Fibroblast of the conjunctiva (primary cell): ENCODE results near the gene AP3S1.

Source experiments
- DNase-seq: peaks from one replicate; pipeline ENCODE4 v3.0.0-alpha.2; 2010; ENCODE audit warnings: low read depth

Gene AP3S1

DNA sequence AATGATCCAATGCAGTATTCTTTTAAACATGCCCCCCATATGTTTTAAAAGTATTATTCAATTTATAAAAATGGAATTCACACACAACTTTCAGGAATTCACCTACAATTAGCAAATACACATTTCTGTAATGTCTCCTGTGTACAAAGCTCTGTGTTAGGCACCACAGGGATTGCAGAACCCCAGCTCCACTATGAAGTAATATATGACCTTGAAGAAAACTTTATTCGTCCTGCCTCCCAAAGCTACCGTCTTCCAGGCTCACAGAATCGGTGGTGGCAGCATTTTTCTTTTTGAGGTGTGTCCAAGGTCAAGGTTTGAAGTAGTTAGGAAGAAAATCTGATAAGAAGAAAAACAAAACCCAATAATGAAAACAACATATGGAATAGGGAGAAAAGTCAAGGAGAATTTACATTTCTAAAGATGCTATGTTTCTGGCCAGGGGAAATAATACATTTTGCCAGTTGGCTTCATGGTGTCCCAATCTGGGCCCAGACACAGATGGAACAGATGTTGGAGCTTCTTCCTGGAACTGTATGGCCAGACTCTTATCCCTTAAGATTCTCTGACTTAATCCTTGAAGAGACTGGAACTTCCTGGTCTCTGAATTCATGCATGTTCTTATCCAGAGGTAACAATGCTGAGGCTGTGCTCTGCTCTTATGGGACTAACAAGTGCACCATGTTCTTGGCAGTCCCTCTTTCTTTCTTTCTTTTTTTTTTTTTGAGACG is 98.5 kb downstream of the AP3S1 start:
- no peak for DNase-seq

DNA sequence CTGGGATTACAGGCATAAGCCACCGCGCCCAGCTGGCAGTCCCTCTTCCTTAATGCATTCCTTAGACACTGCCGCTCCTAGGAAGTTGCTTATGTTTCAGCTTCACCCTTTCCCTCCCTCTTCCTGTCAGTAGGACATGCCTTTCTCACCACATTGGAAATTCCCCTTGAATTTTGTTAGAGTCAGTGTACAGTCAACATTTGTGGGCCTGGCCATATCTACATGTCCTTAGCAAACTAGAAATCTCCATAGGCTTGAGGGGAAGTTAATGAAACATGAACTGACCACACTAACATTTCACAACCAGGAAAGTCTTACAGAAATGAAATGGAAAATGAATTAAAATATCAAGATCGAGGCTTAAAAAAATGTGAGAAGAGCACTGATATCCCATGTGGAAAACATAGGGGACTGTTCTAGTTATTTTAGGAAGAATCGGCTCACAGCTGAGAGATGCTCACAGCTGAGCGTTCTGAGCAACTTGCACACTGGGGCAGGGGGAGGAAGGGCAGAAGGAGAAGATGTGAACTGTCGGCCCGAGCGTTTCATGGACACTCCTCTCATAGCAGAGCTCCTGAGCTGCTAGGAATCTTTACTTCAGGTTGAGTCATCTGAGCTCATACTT is 99.4 kb downstream of the AP3S1 start:
- peak; percentile 67 for DNase-seq

DNA sequence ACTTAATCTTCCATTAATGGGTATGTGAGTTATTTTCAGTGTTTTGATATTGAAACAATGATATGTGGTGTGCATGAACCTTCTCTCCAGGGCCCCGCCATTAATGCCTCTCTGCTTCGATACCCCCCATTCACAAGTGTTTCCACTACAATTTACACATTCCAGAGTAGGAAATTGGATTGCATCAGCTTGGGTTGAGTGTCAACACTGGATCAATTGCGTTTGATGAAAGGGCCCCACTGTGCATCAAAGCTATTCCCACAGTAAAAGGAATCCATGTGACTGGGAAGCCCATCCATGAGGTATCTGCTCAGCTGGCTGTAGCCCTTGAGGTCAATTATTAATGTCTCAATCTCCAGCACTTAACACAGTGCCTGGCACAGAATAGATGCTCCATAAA is 102.8 kb downstream of the AP3S1 start:
- DNase-seq, result no peak

DNA sequence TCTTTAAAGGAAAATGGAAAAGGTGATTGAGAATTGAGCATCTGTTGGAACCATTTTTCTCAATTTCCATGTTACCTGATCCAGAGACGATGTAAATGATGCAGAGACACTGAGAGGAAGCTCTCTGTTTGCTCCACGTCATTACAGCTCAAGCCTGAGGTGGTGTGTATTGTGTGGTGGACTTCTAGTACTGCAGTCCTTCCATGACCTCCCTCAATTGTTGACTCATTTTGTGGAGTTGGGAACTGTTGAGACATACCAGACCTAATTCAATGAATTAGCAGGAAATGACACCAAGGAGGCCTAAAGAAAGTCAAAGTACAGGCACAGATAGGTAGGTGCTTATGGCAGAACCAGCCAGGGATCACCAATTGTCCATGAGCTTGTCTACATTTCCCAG is 104.9 kb downstream of the AP3S1 start:
- no peak for DNase-seq

DNA sequence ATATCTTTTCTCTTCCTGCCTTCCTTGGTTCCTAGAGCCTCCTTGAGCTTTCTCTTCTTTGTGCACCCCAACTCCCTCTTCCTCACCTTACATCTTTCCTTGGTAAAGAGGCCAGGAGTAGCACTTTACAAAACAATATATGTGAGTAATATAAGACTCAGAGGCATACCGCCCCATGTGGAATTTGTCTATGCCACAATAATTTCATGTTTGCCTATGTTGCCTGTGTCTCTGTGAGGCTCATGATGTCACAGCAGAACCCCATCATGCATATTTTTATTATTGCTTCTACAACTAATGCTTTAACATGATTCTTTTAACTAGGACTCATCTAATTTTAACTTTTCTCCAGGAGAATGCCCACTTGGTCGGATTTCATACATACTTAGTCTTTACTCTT is 105.5 kb downstream of the AP3S1 start:
- DNase-seq, result no peak

DNA sequence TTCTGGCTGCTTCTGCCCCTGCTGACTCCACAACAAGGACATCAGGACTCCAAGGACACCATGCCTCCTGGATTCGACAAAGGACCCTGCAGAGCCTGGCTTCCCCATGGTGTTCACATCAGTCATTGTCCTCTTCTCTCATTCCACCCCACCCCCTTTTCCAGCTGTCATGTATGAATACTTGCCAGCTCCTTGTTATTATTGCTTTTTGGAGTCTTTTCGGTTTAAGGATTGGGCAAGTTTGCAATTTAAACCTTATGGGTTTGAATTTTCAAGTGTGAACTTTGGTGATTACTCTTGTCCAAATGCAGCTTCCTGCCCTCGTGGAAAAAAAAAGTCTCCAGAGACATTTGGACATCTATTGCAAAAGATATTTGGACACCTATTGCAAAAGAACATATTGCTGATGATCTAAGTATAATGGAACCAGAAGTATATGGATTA is 106.4 kb downstream of the AP3S1 start:
- peak; percentile 57 for DNase-seq

DNA sequence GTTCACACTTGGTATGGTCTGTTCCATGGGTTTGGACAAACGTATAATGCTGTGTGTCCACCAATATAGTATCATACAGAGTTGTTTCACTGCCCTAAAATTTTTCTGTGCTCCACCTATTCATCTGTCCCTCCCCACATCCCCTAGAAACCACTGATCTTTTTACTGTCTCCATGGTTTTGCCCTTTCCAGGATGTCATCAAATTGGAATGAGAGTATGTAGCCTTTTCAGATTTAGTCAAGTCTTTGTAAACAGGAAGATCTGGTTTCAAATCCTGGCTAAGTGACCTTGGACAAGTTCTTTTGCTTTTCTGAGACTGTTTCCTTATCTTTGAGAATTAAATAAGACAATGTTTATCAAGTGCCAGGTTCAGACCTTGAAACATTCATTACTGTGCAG is 107.4 kb downstream of the AP3S1 start:
- DNase-seq, result no peak

DNA sequence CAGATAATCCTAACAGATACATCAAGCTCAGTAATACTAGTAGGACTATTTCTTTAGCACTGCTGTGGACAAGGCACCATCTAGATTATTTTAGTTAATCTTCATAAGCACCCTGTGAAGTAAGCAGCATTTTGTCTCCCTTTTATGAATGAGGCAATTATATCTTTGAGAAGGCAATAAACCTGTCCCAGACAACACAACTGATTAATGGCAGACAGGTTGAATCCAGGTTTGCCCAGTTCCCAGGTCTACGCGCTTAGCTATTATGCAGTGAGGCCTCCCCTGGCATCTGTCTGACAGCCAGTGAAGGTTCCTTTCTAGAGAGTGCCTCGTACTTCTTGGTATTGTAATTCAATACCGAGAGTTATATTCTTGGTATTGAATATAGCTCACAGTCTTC is 110.9 kb downstream of the AP3S1 start:
- DNase-seq, result no peak

DNA sequence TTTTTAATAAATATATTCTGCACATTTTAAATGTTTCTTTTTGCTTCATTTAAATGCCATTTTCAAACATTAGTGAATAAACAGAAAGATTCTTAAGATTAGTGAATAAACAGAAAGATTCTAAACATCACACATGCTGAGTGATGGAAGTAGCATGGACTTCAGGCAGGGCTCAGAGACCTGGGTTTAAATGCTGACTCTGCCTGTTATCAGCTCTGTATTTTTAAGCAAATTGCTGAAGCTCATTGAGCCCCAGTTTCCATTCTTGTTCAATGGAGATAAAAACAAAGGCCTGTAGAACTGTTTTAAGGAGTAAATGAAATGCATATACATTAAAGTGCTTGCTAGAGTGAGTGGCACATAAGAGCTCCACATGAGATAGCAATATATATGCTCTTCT is 112.4 kb downstream of the AP3S1 start:
- no peak for DNase-seq

DNA sequence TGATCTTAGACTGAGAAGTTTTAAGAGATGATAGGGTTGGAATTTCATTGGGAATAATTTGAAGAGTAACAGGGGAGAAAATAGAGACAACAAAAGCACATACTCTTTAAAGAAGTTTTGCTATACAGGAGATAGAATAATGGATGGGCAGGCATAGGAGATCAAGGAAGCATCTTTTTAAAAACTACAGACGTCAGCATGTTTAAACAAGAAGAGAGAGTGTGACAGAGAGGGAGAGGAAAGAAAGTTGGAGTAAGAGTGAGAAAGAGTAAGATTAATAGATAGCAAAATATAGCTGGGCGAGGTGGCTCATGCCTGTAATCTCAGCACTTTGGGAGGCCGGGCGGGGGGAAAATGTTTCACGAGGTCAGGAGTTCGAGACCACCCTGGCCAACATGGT is 115.2 kb downstream of the AP3S1 start:
- DNase-seq, result no peak

DNA sequence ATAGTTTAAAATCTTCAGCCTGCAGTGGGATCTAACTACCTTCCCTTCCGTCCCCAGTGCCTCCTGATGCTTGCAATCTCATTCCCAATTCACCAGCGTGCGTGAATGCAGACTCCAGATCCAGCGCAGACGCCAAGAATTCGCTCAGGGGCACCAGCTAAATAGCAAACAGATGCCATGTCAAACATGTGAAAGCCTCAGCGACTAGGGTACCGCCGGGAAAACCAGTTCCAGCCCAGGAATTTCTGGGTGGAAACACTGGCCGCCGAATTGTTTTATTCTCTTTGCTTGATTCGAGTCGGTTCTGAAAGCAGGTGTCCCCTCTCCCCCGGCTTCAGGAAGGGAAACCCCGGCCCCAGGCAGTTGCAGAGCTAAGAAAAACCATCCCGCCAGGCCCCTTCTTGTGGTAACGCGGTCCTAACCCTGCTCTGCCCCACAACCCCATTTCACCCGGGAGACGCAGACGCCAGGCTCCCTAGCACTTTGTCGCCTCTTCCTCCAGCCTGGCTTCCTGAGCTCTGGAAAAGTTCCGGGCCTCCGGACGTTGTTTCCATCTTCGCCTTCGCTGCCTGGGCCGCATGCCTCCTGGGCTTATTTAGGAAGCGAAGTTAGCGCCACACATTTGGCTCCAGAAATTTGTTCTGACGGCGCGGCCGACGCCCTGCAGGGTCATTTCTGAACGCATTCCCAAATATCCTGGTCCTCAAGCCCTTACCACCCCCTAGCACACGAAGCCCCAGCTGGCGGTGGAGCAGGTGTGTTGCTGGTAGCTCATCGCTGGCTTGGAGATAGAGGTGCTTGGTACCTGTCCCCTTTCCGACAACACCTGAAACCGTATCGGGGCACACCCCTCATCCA is 119.9 kb downstream of the AP3S1 start:
- DNase-seq, result no peak

DNA sequence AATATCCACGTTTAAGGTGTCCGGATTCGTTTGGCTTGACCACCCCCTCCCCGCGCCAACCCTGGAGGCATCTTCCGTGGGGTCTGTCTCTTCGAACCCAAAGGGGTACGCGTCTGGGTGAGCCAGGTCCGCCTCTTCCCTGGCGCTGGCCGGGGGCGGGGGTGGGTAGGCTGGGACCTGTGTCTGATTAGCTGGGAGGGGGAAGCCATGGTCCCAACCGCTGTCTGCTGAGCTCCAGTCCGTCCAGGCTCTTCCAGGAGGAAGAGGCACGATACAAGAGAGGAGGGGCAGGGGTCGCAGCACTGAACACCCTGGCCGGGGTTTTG is 120.5 kb downstream of the AP3S1 start, which contains the start of gene LVRN:
Gene LVRN (plus strand): TSS at position 237 of the 326 bp plus-strand sequence. CDS start 143 bp downstream, outside the sequence.
- DNase-seq, result no peak

DNA sequence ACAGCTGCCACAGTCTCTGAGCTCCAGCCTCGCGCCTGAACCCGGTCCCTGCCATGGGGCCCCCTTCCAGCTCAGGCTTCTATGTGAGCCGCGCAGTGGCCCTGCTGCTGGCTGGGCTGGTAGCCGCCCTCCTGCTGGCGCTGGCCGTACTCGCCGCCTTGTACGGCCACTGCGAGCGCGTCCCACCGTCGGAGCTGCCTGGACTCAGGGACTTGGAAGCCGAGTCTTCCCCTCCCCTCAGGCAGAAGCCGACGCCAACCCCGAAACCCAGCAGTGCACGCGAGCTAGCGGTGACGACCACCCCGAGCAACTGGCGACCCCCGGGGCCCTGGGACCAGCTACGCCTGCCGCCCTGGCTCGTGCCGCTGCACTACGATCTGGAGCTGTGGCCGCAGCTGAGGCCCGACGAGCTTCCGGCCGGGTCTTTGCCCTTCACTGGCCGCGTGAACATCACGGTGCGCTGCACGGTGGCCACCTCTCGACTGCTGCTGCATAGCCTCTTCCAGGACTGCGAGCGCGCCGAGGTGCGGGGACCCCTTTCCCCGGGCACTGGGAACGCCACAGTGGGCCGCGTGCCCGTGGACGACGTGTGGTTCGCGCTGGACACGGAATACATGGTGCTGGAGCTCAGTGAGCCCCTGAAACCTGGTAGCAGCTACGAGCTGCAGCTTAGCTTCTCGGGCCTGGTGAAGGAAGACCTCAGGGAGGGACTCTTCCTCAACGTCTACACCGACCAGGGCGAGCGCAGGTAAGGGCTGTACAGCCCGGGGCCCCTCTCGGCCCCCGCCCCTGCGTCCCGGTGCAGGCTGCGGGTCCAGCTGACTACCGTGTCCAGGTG is 121.0 kb downstream of the AP3S1 start:
- DNase-seq, result no peak

DNA sequence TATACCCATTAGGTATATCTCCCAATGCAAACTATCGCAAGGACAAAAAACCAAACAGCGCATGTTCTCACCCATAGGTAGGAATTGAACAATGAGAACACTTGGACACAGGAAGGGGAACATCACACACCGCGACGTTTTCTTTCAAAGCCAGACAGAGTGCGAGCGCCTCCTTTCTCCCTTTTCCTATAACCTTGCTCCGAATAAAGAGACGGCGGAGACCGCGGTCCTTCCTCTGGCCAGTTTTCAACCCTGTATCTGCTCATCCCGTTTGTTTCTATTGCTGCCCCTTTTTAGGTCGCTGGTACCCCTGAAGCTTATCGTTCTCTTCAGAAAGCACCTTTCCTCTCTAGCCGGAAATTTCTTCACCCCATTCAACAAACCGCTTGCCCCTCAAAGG is 121.8 kb downstream of the AP3S1 start:
- DNase-seq, result no peak
